Activated CD4-positive, alpha-beta memory T cell treated with anti-CD3 and anti-CD28 coated beads, Interleukin-2, amount 10 ng/mL, durations not matched to agents 7 days and 5 days (primary cell): ENCODE data around the gene JAML. TPM values are rescaled to one million over a fixed set of nuclear protein-coding genes. Genes with fewer than 3 reads are reported as not detected.

Experiments used
- CTCF ChIA-PET: fragments of 350-600 bp; sonication (Branson Sonifier 250); formaldehyde crosslinking; loops from one replicate; lab custom pipeline; 2021; ENCODE audit warnings: antibody characterized with exemption, inconsistent platforms; lab: Charles Lee
- POLR2A ChIA-PET: fragments of 350-600 bp; sonication (Branson Sonifier 250); formaldehyde crosslinking; loops from one replicate; lab custom pipeline; 2021; ENCODE audit warnings: antibody characterized with exemption; lab: Charles Lee
- DNase-seq: peaks from one replicate; pipeline ENCODE4 v3.0.0-alpha.2; 2020
- H3K27ac Mint-ChIP-seq: one replicate; pipeline ENCODE4 v1.8.0; 2021; ENCODE audit warnings: mild to moderate bottlenecking, mixed read lengths
- H3K27me3 Mint-ChIP-seq: one replicate; pipeline ENCODE4 v1.8.0; 2021; ENCODE audit warnings: mixed read lengths
- H3K36me3 Mint-ChIP-seq: one replicate; pipeline ENCODE4 v1.8.0; 2021; ENCODE audit warnings: low read depth, mixed read lengths
- H3K4me1 Mint-ChIP-seq: one replicate; pipeline ENCODE4 v1.8.0; 2021; ENCODE audit warnings: mixed read lengths
- H3K4me3 Mint-ChIP-seq: one replicate; pipeline ENCODE4 v1.8.0; 2021; ENCODE audit warnings: mild to moderate bottlenecking, mixed read lengths
- H3K9me3 Mint-ChIP-seq: one replicate; pipeline ENCODE4 v1.8.0; 2021; ENCODE audit warnings: mixed read lengths
- total RNA-seq, 2 experiments: library from RNA; stranded (reverse); gene quantifications; one replicate each; pipeline ENCODE4 v1.2.3, GENCODE V29; 2021

JAML gene
- total RNA-seq, 2 experiments from 2014 or later: 102 to 103 TPM

GRCh38 chr11:118171269-118172062, 53.3 kb downstream of the JAML start:
- H3K9me3 Mint-ChIP-seq: no peaks in the 10 kb centered on the region
- DNase-seq: peak; percentile 73
- no peak overlapping the region for H3K27ac Mint-ChIP-seq
- POLR2A ChIA-PET: interaction anchor here (0.8 to 1.4 kb wide), 3 partner anchors 13 to 27 kb away, joined by 3 to 4 read pairs (median 3); partner anchors contain the start of gene SCN4B
- H3K27me3 Mint-ChIP-seq: peaks cover 28% of the 10 kb centered on the region
- H3K4me1 Mint-ChIP-seq: peaks cover 2% of the 10 kb centered on the region
- no peak overlapping the region for H3K4me3 Mint-ChIP-seq
- no peaks in the 10 kb centered on the region for H3K36me3 Mint-ChIP-seq
- CTCF ChIA-PET: interaction anchor here (0.5 to 4.2 kb wide), 63 partner anchors 8 to 1094 kb away, joined by 3 to 47 read pairs (median 4); partner anchors contain the start of genes ATP5MG, CD3D, FXYD2 and SCN4B

DNA sequence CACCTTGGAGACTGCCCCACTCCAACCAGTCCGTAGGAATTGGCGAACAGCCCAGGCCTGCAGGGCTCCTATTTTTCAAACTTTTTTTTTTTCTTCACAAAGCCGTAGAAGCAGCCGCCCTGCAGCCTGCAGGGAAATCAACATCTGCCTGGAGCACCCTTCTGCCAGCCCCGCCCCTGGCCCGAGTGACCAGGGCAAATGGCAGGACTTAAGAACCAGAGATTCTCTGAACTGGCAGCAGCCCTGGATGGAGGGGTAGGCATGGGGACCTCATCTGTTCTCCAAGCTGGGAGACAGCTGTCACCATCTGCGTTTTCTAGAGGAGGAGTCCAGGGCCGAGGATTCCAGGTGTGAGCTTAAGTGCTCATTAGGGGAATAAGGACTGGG, 53.9 kb downstream of the JAML start:
- Mint-ChIP-seq H3K9me3 (no peaks in the 10 kb centered on the region), H3K27ac (no peak overlapping the region), H3K4me1 (peaks cover 2% of the 10 kb centered on the region), H3K36me3 (no peaks in the 10 kb centered on the region), H3K4me3 (no peak overlapping the region), H3K27me3 (peaks cover 23% of the 10 kb centered on the region)
- ChIA-PET POLR2A (interaction anchor here (0.9 kb wide), 1 partner anchor 18 kb away, joined by 4 read pairs; the partner anchor contains the start of gene SCN4B), CTCF (interaction anchor here (0.5 to 4.2 kb wide), 42 partner anchors 8 to 772 kb away, joined by 3 to 47 read pairs (median 5); partner anchors contain the start of genes FXYD2 and SCN4B)
- no peak for DNase-seq

DNA sequence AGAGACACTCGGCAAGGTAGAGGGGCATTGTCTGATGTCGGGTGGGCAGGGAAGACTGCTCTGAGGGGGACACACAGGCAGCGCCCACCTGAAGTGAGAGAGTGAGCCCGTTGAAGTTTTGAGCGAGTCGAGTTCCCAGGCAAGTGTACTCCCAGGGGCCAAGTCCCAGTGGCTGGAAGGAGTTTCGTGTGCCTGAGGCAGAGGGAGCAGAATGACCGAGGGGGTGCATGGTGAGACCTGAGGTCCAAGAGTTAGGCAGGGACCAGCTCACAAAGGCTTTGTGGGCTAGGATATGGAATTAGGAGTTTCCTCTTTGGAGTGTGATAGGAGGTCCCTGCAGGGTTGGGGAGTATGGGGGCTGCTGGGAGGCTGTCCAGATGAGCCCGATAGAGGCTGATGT, 54.6 kb downstream of the JAML start:
- POLR2A ChIA-PET: no interaction called here
- no peak overlapping the region for H3K4me3 Mint-ChIP-seq
- no peaks in the 10 kb centered on the region for H3K36me3 Mint-ChIP-seq
- peaks cover 2% of the 10 kb centered on the region for H3K4me1 Mint-ChIP-seq
- CTCF ChIA-PET: interaction anchor here (0.8 to 4.2 kb wide), 11 partner anchors 12 to 362 kb away, joined by 3 to 47 read pairs (median 9); no protein-coding TSS in a partner anchor
- no peak overlapping the region for H3K27ac Mint-ChIP-seq
- no peaks in the 10 kb centered on the region for H3K9me3 Mint-ChIP-seq
- H3K27me3 Mint-ChIP-seq: peaks cover 19% of the 10 kb centered on the region
- DNase-seq: no peak

- Mint-ChIP-seq H3K36me3 (no peaks in the 10 kb centered on the region), H3K27me3 (peaks cover 19% of the 10 kb centered on the region), H3K9me3 (no peaks in the 10 kb centered on the region), H3K4me1 (peaks cover 2% of the 10 kb centered on the region), H3K27ac (no peak overlapping the region), H3K4me3 (no peak overlapping the region)
- CTCF ChIA-PET: interaction anchor here (0.8 to 4.2 kb wide), 6 partner anchors 13 to 208 kb away, joined by 3 to 47 read pairs (median 6); no protein-coding TSS in a partner anchor
- POLR2A ChIA-PET: no interaction called here
- no peak for DNase-seq
Measured at GRCh38 chr11:118169300-118170140, 55.3 kb downstream of the JAML start.

GRCh38 chr11:118168751-118169150, 56.1 kb downstream of the JAML start:
- Mint-ChIP-seq H3K4me3 (no peak overlapping the region), H3K4me1 (peaks cover 2% of the 10 kb centered on the region), H3K9me3 (no peaks in the 10 kb centered on the region), H3K36me3 (no peaks in the 10 kb centered on the region), H3K27ac (no peak overlapping the region), H3K27me3 (peaks cover 24% of the 10 kb centered on the region)
- no peak for DNase-seq
- ChIA-PET POLR2A (no interaction called here), CTCF (interaction anchor here (1.9 kb wide), 1 partner anchor 14 kb away, joined by 5 read pairs; no protein-coding TSS in a partner anchor)

GRCh38 chr11:118168316-118168715, 56.5 kb downstream of the JAML start:
- H3K27me3 Mint-ChIP-seq: peaks cover 29% of the 10 kb centered on the region
- no peak for DNase-seq
- no peak overlapping the region for H3K4me3 Mint-ChIP-seq
- no peaks in the 10 kb centered on the region for H3K9me3 Mint-ChIP-seq
- H3K4me1 Mint-ChIP-seq: peaks cover 2% of the 10 kb centered on the region
- H3K27ac Mint-ChIP-seq: no peak overlapping the region
- no peaks in the 10 kb centered on the region for H3K36me3 Mint-ChIP-seq
- ChIA-PET CTCF (no interaction called here), POLR2A (no interaction called here)

GRCh38 chr11:118167906-118168305, 56.9 kb downstream of the JAML start:
- Mint-ChIP-seq H3K36me3 (no peaks in the 10 kb centered on the region), H3K4me3 (no peak overlapping the region), H3K27me3 (peaks cover 31% of the 10 kb centered on the region), H3K9me3 (no peaks in the 10 kb centered on the region), H3K27ac (no peak overlapping the region), H3K4me1 (peaks cover 2% of the 10 kb centered on the region)
- ChIA-PET POLR2A (interaction anchor here (1.0 kb wide), 1 partner anchor 15 kb away, joined by 4 read pairs; the partner anchor contains the start of gene SCN4B), CTCF (interaction anchor here (1.0 kb wide), 1 partner anchor 222 kb away, joined by 3 read pairs; no protein-coding TSS in a partner anchor)
- DNase-seq: no peak

DNA sequence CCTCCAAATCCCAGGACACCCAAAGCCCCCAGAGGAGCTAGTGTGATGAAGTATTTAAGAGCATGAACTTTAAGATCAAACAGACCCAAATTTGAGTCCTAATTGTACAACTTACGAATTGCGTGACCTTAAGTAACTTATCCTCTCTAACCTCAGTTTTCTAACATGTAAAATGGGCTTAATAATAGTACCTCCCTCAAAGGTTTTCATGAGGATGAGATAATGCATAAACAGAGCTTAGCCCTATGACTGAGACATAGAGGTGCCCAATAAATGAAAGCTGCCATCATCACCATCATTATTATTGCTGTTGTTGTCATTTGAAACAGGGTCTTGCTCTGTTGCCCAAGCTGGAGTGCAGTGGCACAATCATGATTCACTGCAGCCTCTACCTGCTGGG, 57.6 kb downstream of the JAML start:
- H3K4me3 Mint-ChIP-seq: no peak overlapping the region
- no peak for DNase-seq
- H3K36me3 Mint-ChIP-seq: no peaks in the 10 kb centered on the region
- H3K4me1 Mint-ChIP-seq: peaks cover 2% of the 10 kb centered on the region
- no peaks in the 10 kb centered on the region for H3K9me3 Mint-ChIP-seq
- peaks cover 33% of the 10 kb centered on the region for H3K27me3 Mint-ChIP-seq
- no peak overlapping the region for H3K27ac Mint-ChIP-seq
- ChIA-PET CTCF (interaction anchor here (1.0 kb wide), 1 partner anchor 221 kb away, joined by 3 read pairs; no protein-coding TSS in a partner anchor), POLR2A (interaction anchor here (1.0 kb wide), 1 partner anchor 14 kb away, joined by 4 read pairs; the partner anchor contains the start of gene SCN4B)

DNA sequence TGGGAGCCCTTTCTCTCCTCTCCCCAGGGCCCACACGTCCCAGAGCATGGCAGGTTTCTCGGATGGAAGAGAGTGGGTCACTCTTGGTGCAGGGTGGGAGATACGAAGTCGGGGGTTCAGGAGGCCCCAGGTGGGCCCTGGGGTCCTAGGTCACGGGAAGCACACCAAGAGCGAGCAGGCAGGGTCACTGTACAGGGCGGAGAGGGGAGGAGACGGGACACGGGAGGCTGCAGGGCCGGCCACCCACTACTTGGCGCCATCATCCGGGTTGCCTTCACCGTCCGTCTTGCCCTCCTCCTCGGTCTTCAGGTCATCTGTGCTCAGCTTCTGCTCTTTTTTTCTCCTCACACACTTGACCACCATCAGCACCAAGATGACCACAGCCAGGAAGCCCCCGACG, 58.2 kb downstream of the JAML start:
- CTCF ChIA-PET: interaction anchor here (1.0 kb wide), 1 partner anchor 221 kb away, joined by 3 read pairs; no protein-coding TSS in a partner anchor
- H3K4me1 Mint-ChIP-seq: peaks cover under 1% of the 10 kb centered on the region
- H3K27ac Mint-ChIP-seq: no peak overlapping the region
- POLR2A ChIA-PET: no interaction called here
- no peaks in the 10 kb centered on the region for H3K9me3 Mint-ChIP-seq
- peaks cover 39% of the 10 kb centered on the region for H3K27me3 Mint-ChIP-seq
- H3K4me3 Mint-ChIP-seq: no peak overlapping the region
- DNase-seq: no peak
- H3K36me3 Mint-ChIP-seq: no peaks in the 10 kb centered on the region

DNA sequence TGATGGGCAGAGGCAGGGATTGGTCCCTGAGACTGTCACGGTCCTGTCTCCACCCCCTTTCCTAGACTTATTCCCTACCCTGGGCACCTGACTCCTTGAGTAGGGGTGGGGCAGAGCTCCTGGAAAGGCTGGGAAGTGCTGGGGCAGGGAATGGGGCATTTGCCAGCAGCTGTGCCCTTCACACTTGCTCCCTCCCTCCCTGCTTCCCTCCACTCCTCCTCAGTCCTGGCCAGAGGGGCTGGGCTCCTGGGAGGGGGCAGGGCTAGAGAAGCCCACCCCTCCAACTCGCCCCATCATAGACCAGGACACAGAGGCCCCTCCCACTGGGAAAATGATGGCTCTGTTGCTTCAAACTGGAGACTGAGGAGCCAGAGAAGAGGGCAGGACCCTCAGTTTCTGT, 59.9 kb downstream of the JAML start:
- Mint-ChIP-seq H3K4me1 (no peaks in the 10 kb centered on the region), H3K4me3 (no peak overlapping the region), H3K9me3 (no peaks in the 10 kb centered on the region), H3K27me3 (peaks cover 39% of the 10 kb centered on the region), H3K27ac (no peak overlapping the region), H3K36me3 (no peaks in the 10 kb centered on the region)
- no peak for DNase-seq
- ChIA-PET CTCF (no interaction called here), POLR2A (no interaction called here)

- no peak for DNase-seq
- Mint-ChIP-seq H3K27ac (no peak overlapping the region), H3K4me3 (no peak overlapping the region), H3K9me3 (no peaks in the 10 kb centered on the region), H3K27me3 (peaks cover 48% of the 10 kb centered on the region), H3K36me3 (no peaks in the 10 kb centered on the region), H3K4me1 (no peaks in the 10 kb centered on the region)
- ChIA-PET POLR2A (no interaction called here), CTCF (interaction anchor here (1.4 kb wide), 1 partner anchor 20 kb away, joined by 3 read pairs; no protein-coding TSS in a partner anchor)
Measured at GRCh38 chr11:118163494-118163893, 61.3 kb downstream of the JAML start.

DNA sequence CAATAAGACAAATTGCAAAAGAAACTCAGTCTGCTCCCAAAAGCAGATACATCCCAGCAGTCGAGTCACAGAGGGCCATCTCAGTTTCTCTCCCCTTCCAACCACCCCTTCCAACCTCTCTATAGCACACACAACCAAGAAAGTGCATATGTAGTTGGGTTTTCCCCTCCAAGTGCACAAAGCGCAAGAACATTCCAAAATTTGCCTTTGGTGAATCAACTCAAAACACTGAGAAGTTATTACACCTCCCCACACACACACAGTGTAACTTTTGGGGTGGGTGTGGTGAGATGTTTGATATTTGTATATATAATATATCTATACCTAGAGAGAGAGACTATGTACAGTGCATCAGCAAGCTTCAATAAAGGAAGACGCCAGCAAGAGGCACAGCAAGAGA, 62.0 kb downstream of the JAML start:
- Mint-ChIP-seq H3K27ac (no peak overlapping the region), H3K9me3 (no peaks in the 10 kb centered on the region), H3K36me3 (no peaks in the 10 kb centered on the region), H3K4me3 (no peak overlapping the region), H3K27me3 (peaks cover 54% of the 10 kb centered on the region), H3K4me1 (no peaks in the 10 kb centered on the region)
- DNase-seq: no peak
- CTCF ChIA-PET: no interaction called here
- POLR2A ChIA-PET: no interaction called here
